Coronary artery (tissue), 2 donors: ENCODE results near the gene RPH3AL.

Experiments used
- DNase-seq: peaks from one replicate; pipeline ENCODE4 v3.0.0-alpha.2; 2017; ENCODE audit warnings: low spot score
- H3K27ac ChIP-seq, 2 donors: fragments of 200-600 bp; sonication (generic); one replicate each; pipeline ENCODE4 v1.5.1; 2016 to 2019
- H3K4me3 ChIP-seq: fragments of 200-600 bp; sonication (generic); 2 replicates; pipeline ENCODE4 v1.5.1; 2016; ENCODE audit warnings: mild to moderate bottlenecking, moderate library complexity
- CTCF ChIP-seq: fragments of 200-600 bp; sonication (generic); IDR thresholded peaks from one replicate; pipeline ENCODE4 v1.5.1; 2019; ENCODE audit warnings: antibody characterized with exemption

The RPH3AL gene

GRCh38 chr17:233473-233941 lies 119.1 kb downstream of the RPH3AL start:
- DNase-seq = no peak
- no peak for TF ChIP-seq CTCF
- Histone ChIP-seq H3K27ac (peak overlapping the region in 1 of 2 donors; percentile 75), H3K4me3 (peak overlapping the region; percentile 41)

GRCh38 chr17:231966-232807 lies 120.4 kb downstream of the RPH3AL start:
- H3K27ac ChIP-seq = peak overlapping the region in 1 of 2 donors; percentile 75
- no peak overlapping the region for H3K4me3 ChIP-seq
- no peak for DNase-seq
- TF ChIP-seq CTCF = no peak

- no peak overlapping the region for H3K27ac ChIP-seq
- no peak overlapping the region for H3K4me3 ChIP-seq
- no peak for DNase-seq
- no peak for TF ChIP-seq CTCF
These were observed 121.2 kb downstream of the RPH3AL start for GRCh38 chr17:231191-231965.

GRCh38 chr17:230395-230770 lies 122.2 kb downstream of the RPH3AL start:
- Histone ChIP-seq H3K27ac (no peak overlapping the region), H3K4me3 (no peak overlapping the region)
- DNase-seq = no peak
- TF ChIP-seq CTCF = no peak

- no peak for DNase-seq
- H3K27ac ChIP-seq = no peak overlapping the region
- H3K4me3 ChIP-seq = no peak overlapping the region
- TF ChIP-seq CTCF = no peak
These were observed 122.8 kb downstream of the RPH3AL start for GRCh38 chr17:229709-230394.

GRCh38 chr17:228951-229708 lies 123.5 kb downstream of the RPH3AL start:
- no peak for DNase-seq
- Histone ChIP-seq H3K27ac (no peak overlapping the region), H3K4me3 (no peak overlapping the region)
- no peak for TF ChIP-seq CTCF
